HG03108 (cell line): ENCODE results near the gene CREBRF.
"Not testable (repeated sequence)": the region's sequence is repeated elsewhere in the genome, so short reads cannot be mapped to it uniquely, and the experiment has no call there.

Experiments
- ATAC-seq: cut with Tn5 transposase; IDR thresholded peaks from one replicate; pipeline ENCODE4 v1.9.1; 2021; ENCODE audit warnings: moderate library complexity; ENCODE audit not compliant: unreplicated experiment

The CREBRF gene

GRCh38 chr5:173152547-173152946 is 96.4 kb downstream of the CREBRF start:
- no peak for ATAC-seq

- ATAC-seq = no peak
Observed at GRCh38 chr5:173153842-173154241, 97.7 kb downstream of the CREBRF start.

GRCh38 chr5:173154619-173155018 is 98.5 kb downstream of the CREBRF start:
- ATAC-seq = not testable (repeated sequence)

GRCh38 chr5:173155912-173156311 is 99.8 kb downstream of the CREBRF start:
- no peak for ATAC-seq

GRCh38 chr5:173158366-173158765 is 102.2 kb downstream of the CREBRF start:
- ATAC-seq = no peak

- ATAC-seq = no peak
Observed at GRCh38 chr5:173159256-173159655, 103.1 kb downstream of the CREBRF start.

- no peak for ATAC-seq
Observed at GRCh38 chr5:173161148-173161547, 105.0 kb downstream of the CREBRF start.

- no peak for ATAC-seq
Observed at GRCh38 chr5:173163219-173163618, 107.1 kb downstream of the CREBRF start.

- no peak for ATAC-seq
Observed at GRCh38 chr5:173165177-173166016, 109.2 kb downstream of the CREBRF start.

GRCh38 chr5:173172166-173172565 is 116.0 kb downstream of the CREBRF start:
- ATAC-seq = no peak

- ATAC-seq = no peak
Observed at GRCh38 chr5:173175523-173175922, 119.4 kb downstream of the CREBRF start.

- ATAC-seq = no peak
Observed at GRCh38 chr5:173178369-173178910, 122.3 kb downstream of the CREBRF start.

GRCh38 chr5:173180331-173180730 is 124.2 kb downstream of the CREBRF start:
- ATAC-seq = no peak

GRCh38 chr5:173187054-173187743 is 131.0 kb downstream of the CREBRF start:
- no peak for ATAC-seq

GRCh38 chr5:173188280-173188679 is 132.1 kb downstream of the CREBRF start:
- no peak for ATAC-seq
